Neural cell (in vitro differentiated cells): ENCODE data around the gene LRMDA. TPM values are rescaled to one million over a fixed set of nuclear protein-coding genes. Genes with fewer than 3 reads are reported as not detected.

ENCODE experiments used
- H2AFZ ChIP-seq: fragments of 200-600, 300-800 bp; sonication (generic), shearing (Covaris generic); 2 replicates; pipeline ENCODE4 v1.6.0; 2014; ENCODE audit warnings: low read depth, mild to moderate bottlenecking, antibody characterized with exemption, low read length, moderate library complexity
- H3F3A ChIP-seq: fragments of 200-600 bp; shearing (Covaris generic); 2 replicates; pipeline ENCODE4 v1.6.1; 2016; ENCODE audit warnings: mild to moderate bottlenecking, moderate library complexity, mixed read lengths, antibody characterized with exemption, low read length; ENCODE audit not compliant: insufficient read depth, poor library complexity, severe bottlenecking
- H3K27ac ChIP-seq: fragments of 200-600, 300-800 bp; sonication (generic), shearing (Covaris generic); 2 replicates; pipeline ENCODE4 v1.5.1; 2014; ENCODE audit warnings: mild to moderate bottlenecking, low read length, moderate library complexity
- H3K27me3 ChIP-seq: fragments of 300-800, 200-600 bp; sonication (generic), shearing (Covaris generic); 2 replicates; pipeline ENCODE4 v1.6.0; 2014; ENCODE audit warnings: mild to moderate bottlenecking, low read depth, low read length, moderate library complexity; ENCODE audit not compliant: insufficient read depth
- H3K36me3 ChIP-seq: fragments of 300-800, 200-600 bp; sonication (generic), shearing (Covaris generic); 2 replicates; pipeline ENCODE4 v1.5.1; 2014; ENCODE audit warnings: mild to moderate bottlenecking, antibody characterized with exemption, low read length, moderate library complexity; ENCODE audit not compliant: insufficient read depth
- H3K4me2 ChIP-seq: fragments of 300-800, 200-600 bp; sonication (generic), shearing (Covaris generic); 2 replicates; pipeline ENCODE4 v1.6.0; 2014; ENCODE audit warnings: mild to moderate bottlenecking, low read length
- H3K4me3 ChIP-seq: fragments of 300-800, 200-600 bp; sonication (generic), shearing (Covaris generic); 2 replicates; pipeline ENCODE4 v1.5.1; 2014; ENCODE audit warnings: mild to moderate bottlenecking, low read length, moderate library complexity
- H3K79me2 ChIP-seq: fragments of 200-600 bp; shearing (Covaris generic); replicated peaks from 2 replicates; pipeline ENCODE4 v1.6.0; 2014; ENCODE audit warnings: mild to moderate bottlenecking, low read length, moderate library complexity; ENCODE audit not compliant: insufficient read depth
- H3K9ac ChIP-seq: fragments of 300-800, 200-600 bp; sonication (generic), shearing (Covaris generic); 2 replicates; pipeline ENCODE4 v1.6.1; 2016; ENCODE audit warnings: mild to moderate bottlenecking, low read length, mixed read lengths
- H3K9me2 ChIP-seq: fragments of 200-600 bp; shearing (Covaris generic); 2 replicates; pipeline ENCODE4 v1.6.1; 2016; ENCODE audit warnings: mild to moderate bottlenecking, low read length, mixed read lengths; ENCODE audit not compliant: insufficient read depth
- H3K9me3 ChIP-seq: fragments of 200-600, 300-800 bp; sonication (generic), shearing (Covaris generic); 2 replicates; pipeline ENCODE4 v1.6.1; 2016; ENCODE audit warnings: mild to moderate bottlenecking, mixed run types, low read length, moderate library complexity, mixed read lengths
- H4K20me1 ChIP-seq: fragments of 200-600 bp; shearing (Covaris generic); 2 replicates; pipeline ENCODE4 v1.6.1; 2016; ENCODE audit warnings: mild to moderate bottlenecking, mixed run types; ENCODE audit not compliant: insufficient read depth
- EP300 ChIP-seq: fragments of 450-650 bp; conservative IDR thresholded peaks from 2 replicates; pipeline ENCODE4 v1.6.1; 2014; ENCODE audit warnings: antibody characterized with exemption, mild to moderate bottlenecking, moderate library complexity; ENCODE audit not compliant: poor library complexity, severe bottlenecking
- EZH2 ChIP-seq: fragments of 200-600, 300-800 bp; shearing (Covaris generic), sonication (generic); IDR thresholded peaks from 2 replicates; pipeline ENCODE4 v1.6.1; 2014; ENCODE audit warnings: antibody characterized with exemption, low read length, borderline replicate concordance, mild to moderate bottlenecking; ENCODE audit not compliant: insufficient read depth, poor library complexity, severe bottlenecking
- MXI1 ChIP-seq: fragments of 450-650 bp; conservative IDR thresholded peaks from 2 replicates; pipeline ENCODE4 v1.6.1; 2014; ENCODE audit warnings: antibody characterized with exemption, mild to moderate bottlenecking; ENCODE audit not compliant: poor library complexity, severe bottlenecking
- POLR2AphosphoS5 ChIP-seq: IDR thresholded peaks from 2 replicates; pipeline ENCODE4 v1.6.1; 2012
- RAD21 ChIP-seq: fragments of 450-650 bp; conservative IDR thresholded peaks from 2 replicates; pipeline ENCODE4 v1.6.1; 2014; ENCODE audit warnings: antibody characterized with exemption, mild to moderate bottlenecking, moderate library complexity
- SMC3 ChIP-seq: fragments of 450-650 bp; conservative IDR thresholded peaks from 2 replicates; pipeline ENCODE4 v1.6.1; 2014; ENCODE audit warnings: antibody characterized with exemption, mild to moderate bottlenecking, moderate library complexity; ENCODE audit not compliant: poor library complexity
- TAF1 ChIP-seq: IDR thresholded peaks from 2 replicates; pipeline ENCODE4 v1.6.1; 2012; ENCODE audit warnings: low read depth
- polyA plus RNA-seq: library from polyadenylated mRNA; depleted of rRNA; stranded (reverse); fragments of >200 nt; gene quantifications from 2 replicates; pipeline ENCODE4 v1.2.3, GENCODE V29; 2014
- TF ChIP-seq, protein P1 (sequence below): fragments of 450-650 bp; IDR thresholded peaks from 2 replicates; pipeline ENCODE4 v1.5.1; 2014; ENCODE audit warnings: antibody characterized with exemption, mild to moderate bottlenecking, moderate library complexity; ENCODE audit not compliant: poor library complexity, severe bottlenecking
- TF ChIP-seq, protein P2 (sequence below): IDR thresholded peaks from 2 replicates; pipeline ENCODE4 v1.6.1; 2012; ENCODE audit warnings: borderline replicate concordance

Gene LRMDA
- polyA plus RNA-seq, 1 donor from 2014 or later, result 5.6 TPM

DNA sequence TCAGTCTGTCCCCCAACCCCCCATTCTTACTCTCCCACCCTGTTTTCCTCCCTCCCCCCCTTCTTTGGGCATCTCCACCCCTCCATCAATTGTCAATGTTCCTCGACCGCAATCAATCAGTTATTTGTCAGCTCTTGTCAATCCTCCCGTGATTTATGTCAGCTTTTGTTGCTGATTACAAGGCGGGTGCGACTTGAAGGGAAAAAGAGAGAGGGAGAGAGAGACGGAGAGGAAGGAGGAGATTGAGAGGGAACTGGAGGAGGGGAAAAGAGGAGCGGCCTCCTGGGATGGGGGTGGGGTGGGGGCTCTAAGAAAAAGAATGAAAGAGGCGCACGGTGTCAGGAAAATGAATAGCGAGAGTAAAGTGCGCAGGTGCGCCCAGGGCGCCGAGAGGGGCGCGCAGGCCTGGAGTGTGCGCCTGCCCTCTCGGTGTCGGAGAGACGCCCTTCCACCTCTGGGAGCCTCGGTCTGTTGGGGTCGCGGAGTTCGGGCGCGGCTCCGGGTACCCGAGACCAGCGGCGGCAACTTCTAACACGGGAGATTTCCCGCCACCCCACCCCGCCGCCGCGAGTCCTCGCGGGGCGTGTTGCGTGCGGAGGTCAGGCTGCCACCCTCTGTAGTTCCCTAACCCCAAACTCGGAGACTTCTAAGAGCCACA lies 28.8 kb upstream of the LRMDA start:
- peaks cover 14% of the 10 kb centered on the region for H3K36me3 ChIP-seq
- peak overlapping the region; percentile 90 for H3K4me2 ChIP-seq
- no peaks in the 10 kb centered on the region for H3K9me3 ChIP-seq
- H3K9me2 ChIP-seq, result no peaks in the 10 kb centered on the region
- H3K4me3 ChIP-seq, result peak overlapping the region; percentile 94
- H3F3A ChIP-seq, result peaks cover 5% of the 10 kb centered on the region
- peaks cover 60% of the 10 kb centered on the region for H3K27me3 ChIP-seq
- no peak overlapping the region for H2AFZ ChIP-seq
- peaks cover 20% of the 10 kb centered on the region for H4K20me1 ChIP-seq
- peaks cover 67% of the 10 kb centered on the region for H3K79me2 ChIP-seq
- peak; percentile 91 for TF ChIP-seq POLR2AphosphoS5
- peak; percentile 25 for TF ChIP-seq TAF1
- TF ChIP-seq MXI1, result peak; percentile 42
- TF ChIP-seq RAD21, result peak; percentile 23
- TF ChIP-seq EP300, result peak; percentile 100
- TF ChIP-seq, protein P1, sequence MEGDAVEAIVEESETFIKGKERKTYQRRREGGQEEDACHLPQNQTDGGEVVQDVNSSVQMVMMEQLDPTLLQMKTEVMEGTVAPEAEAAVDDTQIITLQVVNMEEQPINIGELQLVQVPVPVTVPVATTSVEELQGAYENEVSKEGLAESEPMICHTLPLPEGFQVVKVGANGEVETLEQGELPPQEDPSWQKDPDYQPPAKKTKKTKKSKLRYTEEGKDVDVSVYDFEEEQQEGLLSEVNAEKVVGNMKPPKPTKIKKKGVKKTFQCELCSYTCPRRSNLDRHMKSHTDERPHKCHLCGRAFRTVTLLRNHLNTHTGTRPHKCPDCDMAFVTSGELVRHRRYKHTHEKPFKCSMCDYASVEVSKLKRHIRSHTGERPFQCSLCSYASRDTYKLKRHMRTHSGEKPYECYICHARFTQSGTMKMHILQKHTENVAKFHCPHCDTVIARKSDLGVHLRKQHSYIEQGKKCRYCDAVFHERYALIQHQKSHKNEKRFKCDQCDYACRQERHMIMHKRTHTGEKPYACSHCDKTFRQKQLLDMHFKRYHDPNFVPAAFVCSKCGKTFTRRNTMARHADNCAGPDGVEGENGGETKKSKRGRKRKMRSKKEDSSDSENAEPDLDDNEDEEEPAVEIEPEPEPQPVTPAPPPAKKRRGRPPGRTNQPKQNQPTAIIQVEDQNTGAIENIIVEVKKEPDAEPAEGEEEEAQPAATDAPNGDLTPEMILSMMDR, result no peak
- TF ChIP-seq, protein P2, sequence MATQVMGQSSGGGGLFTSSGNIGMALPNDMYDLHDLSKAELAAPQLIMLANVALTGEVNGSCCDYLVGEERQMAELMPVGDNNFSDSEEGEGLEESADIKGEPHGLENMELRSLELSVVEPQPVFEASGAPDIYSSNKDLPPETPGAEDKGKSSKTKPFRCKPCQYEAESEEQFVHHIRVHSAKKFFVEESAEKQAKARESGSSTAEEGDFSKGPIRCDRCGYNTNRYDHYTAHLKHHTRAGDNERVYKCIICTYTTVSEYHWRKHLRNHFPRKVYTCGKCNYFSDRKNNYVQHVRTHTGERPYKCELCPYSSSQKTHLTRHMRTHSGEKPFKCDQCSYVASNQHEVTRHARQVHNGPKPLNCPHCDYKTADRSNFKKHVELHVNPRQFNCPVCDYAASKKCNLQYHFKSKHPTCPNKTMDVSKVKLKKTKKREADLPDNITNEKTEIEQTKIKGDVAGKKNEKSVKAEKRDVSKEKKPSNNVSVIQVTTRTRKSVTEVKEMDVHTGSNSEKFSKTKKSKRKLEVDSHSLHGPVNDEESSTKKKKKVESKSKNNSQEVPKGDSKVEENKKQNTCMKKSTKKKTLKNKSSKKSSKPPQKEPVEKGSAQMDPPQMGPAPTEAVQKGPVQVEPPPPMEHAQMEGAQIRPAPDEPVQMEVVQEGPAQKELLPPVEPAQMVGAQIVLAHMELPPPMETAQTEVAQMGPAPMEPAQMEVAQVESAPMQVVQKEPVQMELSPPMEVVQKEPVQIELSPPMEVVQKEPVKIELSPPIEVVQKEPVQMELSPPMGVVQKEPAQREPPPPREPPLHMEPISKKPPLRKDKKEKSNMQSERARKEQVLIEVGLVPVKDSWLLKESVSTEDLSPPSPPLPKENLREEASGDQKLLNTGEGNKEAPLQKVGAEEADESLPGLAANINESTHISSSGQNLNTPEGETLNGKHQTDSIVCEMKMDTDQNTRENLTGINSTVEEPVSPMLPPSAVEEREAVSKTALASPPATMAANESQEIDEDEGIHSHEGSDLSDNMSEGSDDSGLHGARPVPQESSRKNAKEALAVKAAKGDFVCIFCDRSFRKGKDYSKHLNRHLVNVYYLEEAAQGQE, result peak; percentile 81
- TF ChIP-seq SMC3, result peak; percentile 5
- no peak for TF ChIP-seq EZH2
- H3K9ac ChIP-seq, result peak overlapping the region; percentile 100
- H3K27ac ChIP-seq, result peak overlapping the region; percentile 99

DNA sequence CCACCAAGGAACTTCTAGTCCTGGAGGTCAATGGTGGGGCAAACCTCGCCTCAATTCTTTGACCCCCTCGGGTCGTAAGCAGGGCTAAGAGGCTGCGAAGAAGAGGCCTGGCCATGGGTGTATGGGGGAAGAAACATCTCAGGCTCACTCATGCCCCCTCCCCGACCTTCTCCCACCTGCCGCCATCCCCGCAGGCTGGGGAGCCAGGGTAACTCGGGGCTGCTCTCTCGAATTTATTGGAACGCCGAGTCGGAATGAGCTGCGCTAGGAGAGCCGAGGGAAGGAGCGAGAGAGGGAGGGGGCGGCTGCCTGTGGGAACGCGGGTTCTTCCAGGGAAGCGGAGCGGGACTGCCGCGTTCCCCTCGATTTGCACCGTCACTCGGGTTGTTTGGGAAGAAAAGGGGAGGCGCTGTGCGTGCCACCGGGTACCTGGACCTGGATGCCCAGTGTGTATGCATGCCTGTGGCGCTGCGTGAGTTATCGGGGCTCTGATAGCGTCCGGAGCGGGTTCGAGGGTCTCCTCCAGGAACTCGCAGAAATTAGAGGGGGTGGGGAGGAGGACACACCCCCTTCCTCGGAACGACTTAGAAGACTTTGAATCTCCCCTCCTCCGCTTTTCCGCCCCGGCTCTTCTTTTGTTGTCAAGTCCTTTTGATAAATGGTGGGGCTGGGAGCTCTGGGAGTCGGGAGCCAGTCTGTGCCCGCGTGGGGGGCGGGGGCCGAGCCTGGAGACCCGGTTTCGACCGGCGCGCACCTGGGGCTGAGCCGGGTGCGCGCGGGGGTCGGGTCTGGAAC lies 28.1 kb upstream of the LRMDA start:
- H3K27ac ChIP-seq, result peak overlapping the region; percentile 99
- H4K20me1 ChIP-seq, result peaks cover 16% of the 10 kb centered on the region
- H3K79me2 ChIP-seq, result peaks cover 67% of the 10 kb centered on the region
- peaks cover 57% of the 10 kb centered on the region for H3K27me3 ChIP-seq
- TF ChIP-seq EP300, result no peak
- TF ChIP-seq RAD21, result peak; percentile 24
- TF ChIP-seq SMC3, result peak; percentile 23
- no peak for TF ChIP-seq POLR2AphosphoS5
- no peak for TF ChIP-seq EZH2
- TF ChIP-seq, protein P2, result peak; percentile 93
- peak; percentile 69 for TF ChIP-seq TAF1
- H3F3A ChIP-seq, result peaks cover 5% of the 10 kb centered on the region
- H3K36me3 ChIP-seq, result peaks cover 14% of the 10 kb centered on the region
- H3K9me3 ChIP-seq, result no peaks in the 10 kb centered on the region
- no peaks in the 10 kb centered on the region for H3K9me2 ChIP-seq
- H3K4me3 ChIP-seq, result peak overlapping the region; percentile 94
- H3K4me2 ChIP-seq, result peak overlapping the region; percentile 90
- no peak overlapping the region for H2AFZ ChIP-seq
- H3K9ac ChIP-seq, result peak overlapping the region; percentile 100
